GM21825 (cell line): ENCODE measurements around the gene JUNB.

ENCODE experiments used
- ATAC-seq: cut with Tn5 transposase; IDR thresholded peaks from one replicate; pipeline ENCODE4 v1.9.1; 2021; ENCODE audit warnings: mild to moderate bottlenecking, moderate library complexity; ENCODE audit not compliant: unreplicated experiment

Gene JUNB

DNA sequence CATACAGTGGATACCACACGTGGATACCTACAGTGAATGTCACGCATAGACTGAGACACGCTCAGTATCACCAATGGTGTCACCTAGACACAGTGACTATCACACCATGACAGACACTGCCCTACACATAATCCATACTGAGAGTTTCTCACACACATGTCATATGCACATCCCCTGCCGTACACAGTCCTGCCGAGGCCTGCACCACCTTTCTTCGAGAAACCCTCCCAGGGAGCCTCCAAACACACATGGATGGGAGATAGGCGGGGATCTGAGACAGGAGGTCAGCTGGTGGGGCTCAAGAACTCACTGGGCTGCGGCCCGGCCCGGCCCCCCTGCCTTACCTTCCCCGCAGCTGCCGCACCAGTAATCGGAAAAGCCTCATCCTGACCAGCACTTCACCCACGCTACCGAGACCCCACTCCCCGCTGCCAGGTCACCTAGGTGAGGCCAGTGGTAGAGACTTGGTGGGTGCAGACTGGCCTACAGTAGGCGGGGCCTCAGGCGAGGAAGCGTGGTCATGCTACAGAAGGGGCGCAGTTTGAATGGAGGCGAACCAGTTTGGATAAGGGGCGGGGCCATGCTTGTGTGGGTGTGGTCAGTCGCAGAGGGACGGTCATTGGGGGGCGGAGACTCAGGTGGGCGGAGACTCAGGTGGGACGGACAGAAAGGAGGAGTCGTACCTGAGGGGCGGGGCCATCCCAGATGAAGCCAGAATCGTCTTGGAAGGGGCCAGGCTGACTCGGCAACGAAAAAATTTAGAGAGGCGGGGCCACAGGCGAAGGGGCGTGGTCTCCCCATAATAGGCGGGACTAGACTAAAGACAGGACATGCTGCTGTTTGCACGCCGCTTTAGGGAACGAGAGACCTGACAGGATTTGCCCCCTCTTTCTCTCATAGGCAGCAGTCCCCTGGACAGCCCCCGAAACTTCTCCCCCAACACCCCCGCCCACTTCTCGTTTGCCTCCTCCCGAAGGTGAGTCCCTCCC is 49.1 kb downstream of the JUNB start:
- ATAC-seq: no peak

DNA sequence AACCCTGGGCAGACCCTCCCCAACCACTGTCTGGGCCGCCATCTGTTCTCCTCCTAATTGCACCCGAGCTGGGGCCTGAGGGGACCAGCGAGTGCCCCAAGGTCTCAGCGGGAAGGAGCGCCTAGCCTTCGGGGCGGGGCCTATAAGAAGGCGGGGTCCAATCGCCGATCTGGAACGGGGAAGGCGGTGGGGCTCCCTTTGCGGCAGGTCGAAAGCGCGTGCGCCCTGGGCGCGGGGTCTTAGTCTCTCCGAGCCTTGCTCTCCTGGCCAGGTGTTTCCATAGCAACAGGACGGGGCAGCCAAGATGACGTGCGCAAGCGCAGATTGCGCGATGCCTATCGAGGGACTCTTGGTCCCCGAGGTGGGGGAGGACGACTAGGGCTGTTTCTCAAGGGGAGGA is 49.8 kb downstream of the JUNB start:
- ATAC-seq: no peak

DNA sequence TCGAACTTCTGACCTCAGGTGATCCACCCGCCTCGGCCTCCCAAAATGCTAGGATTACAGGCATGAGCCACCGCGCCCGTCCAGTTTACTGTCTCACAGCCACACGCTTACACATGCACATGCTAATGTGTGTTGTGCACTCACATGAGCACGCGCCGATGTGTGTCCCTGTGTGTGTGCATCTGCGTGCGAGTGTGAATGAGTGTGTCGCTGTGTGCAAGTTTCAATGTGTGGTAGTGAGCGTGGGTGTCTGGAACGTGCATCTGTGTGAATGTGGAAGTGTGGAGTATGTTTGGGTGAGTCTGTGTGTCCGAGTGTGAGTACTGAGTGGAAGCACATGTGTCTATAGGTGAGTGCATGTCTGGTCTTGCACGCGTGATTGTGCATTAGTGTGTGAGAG is 51.2 kb downstream of the JUNB start:
- no peak for ATAC-seq
